Measurements from ENCODE around the gene OR10A4.
"Not testable (repeated sequence)": the region's sequence is repeated elsewhere in the genome, so short reads cannot be mapped to it uniquely, and the experiment has no call there.

OR10A4 gene

DNA sequence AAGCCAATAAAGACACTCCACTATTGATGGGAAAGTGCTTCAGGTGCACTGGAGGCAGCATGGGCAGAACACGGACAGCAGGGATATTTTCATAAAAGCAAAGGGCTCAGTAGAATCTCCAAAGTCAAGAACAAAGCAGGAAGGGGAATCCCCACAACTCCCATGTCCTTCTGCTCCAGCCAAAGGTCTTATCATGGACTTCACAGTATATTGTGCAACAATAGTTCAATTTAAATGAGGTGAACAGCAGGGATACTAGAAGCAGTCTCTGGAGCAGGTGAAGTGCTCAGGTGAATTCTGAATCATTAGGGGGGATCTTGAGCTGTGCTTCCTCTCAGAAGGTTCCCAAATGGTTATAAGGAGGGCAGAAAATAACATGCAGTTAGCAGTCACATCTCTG lies 22.5 kb downstream of the OR10A4 start:
- DNase-seq: no peak

DNA sequence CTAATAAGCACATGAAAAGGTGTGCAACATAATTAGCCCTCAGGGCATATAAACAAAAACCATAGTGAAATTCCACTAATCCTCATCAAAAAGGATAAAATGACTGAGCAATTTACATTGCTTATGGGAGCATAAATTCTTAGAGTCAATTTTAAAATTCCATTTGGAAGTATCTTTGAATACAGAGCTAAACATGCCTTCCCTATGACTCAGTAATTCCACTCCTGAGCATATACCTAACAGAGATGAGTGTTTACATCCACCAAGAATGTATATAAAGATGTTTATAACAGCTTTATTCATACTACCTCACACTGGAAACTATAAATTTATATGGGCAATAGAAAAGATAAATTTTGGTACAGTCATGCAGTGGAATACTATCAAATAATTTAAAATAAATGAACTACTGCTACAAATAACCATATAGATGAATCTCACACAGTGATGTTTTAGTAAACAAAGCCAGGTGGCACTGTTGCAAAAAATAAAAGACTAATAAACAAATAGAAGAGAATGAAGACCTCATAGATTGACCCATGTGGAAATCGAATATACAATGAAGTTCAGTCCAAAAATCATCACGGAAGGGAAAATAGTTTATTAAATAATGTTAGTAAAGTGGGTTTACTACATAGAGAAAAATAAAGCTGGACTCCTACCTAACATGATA lies 24.0 kb downstream of the OR10A4 start:
- no peak for DNase-seq

DNA sequence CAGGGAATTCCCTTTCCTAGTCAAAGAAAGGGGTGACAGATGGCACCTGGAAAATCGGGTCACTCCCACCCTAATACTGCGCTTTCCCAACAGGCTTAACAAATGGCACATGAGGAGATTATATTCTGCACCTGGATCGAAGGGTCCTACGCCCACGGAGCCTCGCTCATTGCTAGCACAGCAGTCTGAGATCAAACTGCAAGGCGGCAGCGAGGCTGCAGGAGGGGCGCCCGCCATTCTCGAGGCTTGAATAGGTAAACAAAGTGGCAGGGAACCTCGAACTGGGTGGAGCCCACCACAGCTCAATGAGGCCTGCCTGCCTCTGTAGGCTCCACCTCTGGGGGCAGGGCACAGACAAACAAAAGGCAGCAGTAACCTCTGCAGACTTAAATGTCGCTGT lies 28.4 kb downstream of the OR10A4 start:
- DNase-seq: not testable (repeated sequence)

DNA sequence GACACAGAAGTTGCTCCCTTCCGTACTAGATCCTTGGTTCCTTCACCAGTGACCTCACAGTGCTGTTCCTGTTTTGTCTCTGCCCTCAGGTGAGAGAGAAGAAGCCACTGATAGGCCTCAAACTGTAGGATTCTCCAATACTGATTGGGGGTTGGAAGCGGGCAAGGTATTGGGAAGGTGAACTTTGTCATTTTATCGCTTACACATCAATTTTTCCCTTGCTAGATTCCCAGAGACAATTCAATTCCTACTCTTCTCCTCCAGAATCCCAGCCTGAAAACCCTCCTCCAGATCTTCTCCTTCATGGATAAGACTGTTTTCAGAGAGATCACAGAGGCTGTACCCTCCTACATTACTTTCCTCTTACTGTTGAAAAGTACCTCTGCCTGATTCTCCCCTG lies 35.0 kb downstream of the OR10A4 start:
- no peak for DNase-seq

DNA sequence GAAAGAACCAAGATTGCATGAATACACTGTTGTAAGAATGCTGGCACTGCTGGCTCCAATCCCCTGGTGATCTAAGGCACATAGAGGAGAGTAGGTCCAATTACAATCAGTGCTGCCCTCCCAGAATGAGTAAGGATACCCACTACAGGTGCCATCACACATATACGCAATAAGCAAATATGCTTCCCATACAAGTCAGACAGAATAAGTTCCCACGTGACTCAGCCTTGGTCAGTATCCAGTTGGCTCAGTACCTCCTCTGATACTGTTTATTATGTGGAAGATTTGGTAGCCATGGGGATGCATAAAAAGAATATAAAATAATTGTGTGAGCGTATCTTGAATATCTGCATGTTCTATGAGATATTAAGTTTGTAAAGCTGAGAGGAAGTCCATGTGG lies 35.5 kb downstream of the OR10A4 start:
- DNase-seq: no peak

DNA sequence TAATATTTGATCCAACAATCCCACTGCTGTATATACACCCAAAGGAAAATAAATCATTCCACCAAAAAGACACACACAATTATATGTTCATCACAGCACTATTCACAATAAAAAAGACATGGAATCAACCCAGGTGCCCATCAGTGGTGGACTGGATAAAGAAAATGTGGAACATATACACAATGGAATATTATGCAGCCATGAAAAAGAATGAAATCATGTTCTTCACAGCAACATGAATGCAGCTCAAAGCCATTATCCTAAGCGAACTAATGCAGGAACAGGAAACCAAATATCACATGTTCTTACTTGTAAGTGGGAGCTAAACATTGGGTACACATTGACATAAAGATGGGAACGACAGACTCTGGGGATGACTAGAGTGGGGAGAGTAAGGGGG lies 43.3 kb downstream of the OR10A4 start:
- DNase-seq: no peak

DNA sequence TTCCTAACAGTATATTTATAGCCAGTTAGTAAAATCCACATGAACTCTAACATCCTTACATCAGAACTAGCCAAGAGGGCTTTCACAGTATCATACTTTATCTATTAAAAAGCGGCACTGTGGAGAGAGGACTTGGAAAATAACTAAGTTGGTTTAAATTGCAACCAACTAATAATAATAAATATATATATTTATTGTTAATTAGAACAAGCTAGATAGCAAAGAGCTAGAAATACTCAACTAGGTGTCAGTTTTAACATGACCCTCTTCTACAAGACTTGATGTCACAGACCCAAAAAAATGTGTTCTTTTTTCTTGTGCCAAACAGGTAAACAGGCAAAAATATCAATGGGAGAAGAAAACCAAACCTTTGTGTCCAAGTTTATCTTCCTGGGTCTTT lies 44.3 kb downstream of the OR10A4 start, which contains the start of gene OR2D3:
Gene OR2D3, plus strand, starts transcription at position 301 of the 400 bp plus-strand sequence. Its CDS starts 0 bp downstream, at position 301.
- no peak for DNase-seq

DNA sequence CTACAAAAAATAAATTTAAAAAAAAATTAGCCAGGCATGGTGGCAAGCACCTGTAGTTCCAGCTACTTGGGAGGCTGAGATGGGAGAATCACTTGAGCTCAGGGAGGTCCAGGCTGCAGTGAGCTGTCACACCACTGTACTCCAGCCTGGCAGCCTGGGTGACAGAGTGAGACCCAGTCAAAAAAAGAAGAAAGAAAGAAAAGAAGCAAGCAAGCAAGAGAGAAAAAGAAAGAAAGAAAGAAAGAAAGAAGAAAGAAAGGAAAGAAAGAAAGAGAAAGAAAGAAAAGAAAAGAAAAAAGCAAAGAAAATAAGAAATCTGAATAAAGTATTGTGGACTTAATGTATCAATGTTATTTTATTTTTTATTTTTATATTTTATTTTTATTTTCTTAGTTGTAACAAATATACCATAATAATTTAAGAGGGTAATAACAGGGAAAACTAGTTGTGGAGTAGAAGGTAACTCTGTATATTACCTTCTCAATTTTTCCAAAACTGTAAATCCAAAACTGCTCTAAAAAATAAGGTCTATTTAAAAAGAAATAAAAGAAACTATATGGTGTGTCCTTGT lies 48.7 kb downstream of the OR10A4 start:
- no peak for DNase-seq

DNA sequence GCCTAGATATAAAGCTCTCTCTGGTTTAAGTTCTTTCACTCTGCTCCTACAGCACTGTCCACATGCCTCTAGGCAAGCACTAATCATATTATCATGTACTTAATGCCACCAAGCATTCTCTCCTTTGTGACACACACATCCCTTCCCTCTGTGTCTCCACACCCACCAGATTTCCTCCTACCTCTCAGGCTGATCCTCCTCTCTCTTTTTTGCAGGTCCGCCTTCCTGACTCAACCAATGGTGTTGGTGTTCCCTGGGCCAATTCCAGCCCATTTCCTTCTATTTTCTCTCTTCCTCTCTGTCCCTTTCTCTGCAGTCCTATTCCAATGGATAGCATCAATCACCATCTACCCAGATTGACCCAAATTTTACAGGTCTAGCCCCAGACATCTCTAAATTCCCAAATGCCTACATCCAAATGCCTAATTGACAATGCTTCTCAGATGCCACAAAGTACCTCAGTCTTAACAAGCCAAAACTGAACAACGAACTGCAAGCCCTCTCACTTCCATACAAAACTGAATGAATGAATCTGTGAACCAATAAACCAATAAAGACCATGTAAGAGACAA lies 49.3 kb downstream of the OR10A4 start:
- peak; percentile 7 for DNase-seq

DNA sequence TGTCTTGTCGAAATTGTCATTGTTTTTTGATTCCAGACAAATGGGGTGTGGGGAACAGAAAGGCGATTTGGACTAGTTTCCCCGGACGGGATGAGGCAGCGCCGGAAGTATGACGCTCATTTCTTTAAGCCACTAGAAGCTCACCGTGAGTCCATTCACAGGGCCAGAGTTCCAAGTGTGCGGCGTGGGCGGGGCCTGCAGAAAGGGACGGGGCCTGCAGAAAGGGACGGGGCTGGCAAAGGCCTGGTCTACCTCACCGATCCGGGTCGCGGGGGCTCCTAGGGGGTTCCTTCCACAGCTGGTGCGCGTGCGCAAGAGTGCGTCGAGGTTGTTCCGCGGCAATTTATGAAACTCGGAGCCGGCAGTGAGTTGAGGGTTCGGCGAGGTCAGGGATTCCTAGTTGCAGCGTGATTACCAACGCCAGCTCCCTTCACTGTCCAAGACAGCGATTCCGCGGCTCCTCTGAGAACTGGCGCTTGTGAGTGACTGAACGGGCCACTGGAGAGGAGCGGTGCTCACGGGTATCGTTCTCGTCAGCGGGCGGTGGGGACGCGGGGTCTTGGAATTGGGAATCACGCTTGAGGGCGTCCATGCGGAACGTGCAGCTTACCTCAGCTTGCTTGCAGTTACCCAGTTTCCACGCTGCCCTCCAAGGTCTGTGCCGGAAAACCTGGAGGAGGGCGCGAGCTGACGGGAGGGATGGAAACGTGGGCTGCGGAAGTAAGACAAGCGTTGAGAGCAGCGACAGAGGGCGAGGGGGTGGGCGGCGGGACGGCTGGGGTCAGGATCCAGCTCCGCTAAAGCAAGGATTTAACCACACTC lies 50.0 kb downstream of the OR10A4 start, which contains the start of gene ZNF215:
Gene ZNF215, plus strand, starts transcription at position 219 of the 822 bp plus-strand sequence. CDS start 5,847 bp downstream, outside the sequence.
- DNase-seq: peak; percentile 85

DNA sequence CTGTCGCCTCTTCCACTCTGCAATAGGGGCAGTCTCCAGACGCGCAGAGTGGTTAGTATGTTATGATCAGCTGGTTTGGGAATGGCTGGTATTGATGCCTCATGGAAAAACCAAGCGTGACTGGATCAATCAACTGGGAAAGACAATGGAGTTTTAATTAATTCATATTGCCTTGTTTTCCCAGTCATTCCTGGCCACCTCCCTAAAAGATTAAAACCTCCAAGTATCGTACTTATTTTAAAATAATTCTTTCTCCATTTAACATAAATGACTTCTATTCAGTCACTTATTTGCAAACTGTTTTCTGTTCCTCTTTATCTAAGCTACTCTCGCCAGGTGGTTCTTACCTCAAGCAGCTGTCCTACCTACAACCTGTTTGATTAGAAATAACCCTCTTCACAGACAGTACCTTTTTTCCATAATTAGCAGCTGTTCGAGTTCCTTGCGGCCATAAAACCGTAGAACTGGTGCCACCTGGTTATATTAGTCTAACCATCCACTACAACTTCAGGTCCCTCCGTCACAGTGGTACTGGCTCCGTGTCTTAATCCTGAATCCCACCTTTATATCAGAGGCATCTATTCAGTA lies 50.7 kb downstream of the OR10A4 start:
- DNase-seq: no peak

Data from fibroblast of skin of scalp (primary cell).